ENCODE measurements around the gene CLEC17A. TPM values are rescaled to one million over a fixed set of nuclear protein-coding genes. Genes with fewer than 3 reads are reported as not detected.
"Not testable (repeated sequence)": the region's sequence is repeated elsewhere in the genome, so short reads cannot be mapped to it uniquely, and the experiment has no call there.

CLEC17A gene
- total RNA-seq, 1 donor from 2014 or later: not detected

GRCh38 chr19:14561249-14561648 lies 21.6 kb upstream of the CLEC17A start:
- H3K36me3 Mint-ChIP-seq (ENCODE audit: low read depth): peaks cover 1% of the 10 kb centered on the region
- peaks cover 30% of the 10 kb centered on the region for H3K4me1 Mint-ChIP-seq (ENCODE audit: low read depth)
- no peak for DNase-seq (ENCODE audit: low spot score)
- no peaks in the 10 kb centered on the region for H3K27me3 Mint-ChIP-seq (ENCODE audit: low read depth)
- H3K4me3 Mint-ChIP-seq (ENCODE audit: unreplicated experiment): no peak overlapping the region
- TF ChIP-seq, protein P1, sequence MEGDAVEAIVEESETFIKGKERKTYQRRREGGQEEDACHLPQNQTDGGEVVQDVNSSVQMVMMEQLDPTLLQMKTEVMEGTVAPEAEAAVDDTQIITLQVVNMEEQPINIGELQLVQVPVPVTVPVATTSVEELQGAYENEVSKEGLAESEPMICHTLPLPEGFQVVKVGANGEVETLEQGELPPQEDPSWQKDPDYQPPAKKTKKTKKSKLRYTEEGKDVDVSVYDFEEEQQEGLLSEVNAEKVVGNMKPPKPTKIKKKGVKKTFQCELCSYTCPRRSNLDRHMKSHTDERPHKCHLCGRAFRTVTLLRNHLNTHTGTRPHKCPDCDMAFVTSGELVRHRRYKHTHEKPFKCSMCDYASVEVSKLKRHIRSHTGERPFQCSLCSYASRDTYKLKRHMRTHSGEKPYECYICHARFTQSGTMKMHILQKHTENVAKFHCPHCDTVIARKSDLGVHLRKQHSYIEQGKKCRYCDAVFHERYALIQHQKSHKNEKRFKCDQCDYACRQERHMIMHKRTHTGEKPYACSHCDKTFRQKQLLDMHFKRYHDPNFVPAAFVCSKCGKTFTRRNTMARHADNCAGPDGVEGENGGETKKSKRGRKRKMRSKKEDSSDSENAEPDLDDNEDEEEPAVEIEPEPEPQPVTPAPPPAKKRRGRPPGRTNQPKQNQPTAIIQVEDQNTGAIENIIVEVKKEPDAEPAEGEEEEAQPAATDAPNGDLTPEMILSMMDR (IDR thresholded peaks at IDR 0.05): no peak
- no peaks in the 10 kb centered on the region for H3K9me3 Mint-ChIP-seq (ENCODE audit: low read depth)
- peak overlapping the region; percentile 83 for H3K27ac Mint-ChIP-seq (ENCODE audit: unreplicated experiment)

GRCh38 chr19:14561847-14562351 lies 21.0 kb upstream of the CLEC17A start:
- TF ChIP-seq, protein P1 (IDR thresholded peaks at IDR 0.05): no peak
- H3K36me3 Mint-ChIP-seq (ENCODE audit: low read depth): peaks cover 1% of the 10 kb centered on the region
- H3K27me3 Mint-ChIP-seq (ENCODE audit: low read depth): no peaks in the 10 kb centered on the region
- H3K4me1 Mint-ChIP-seq (ENCODE audit: low read depth): peaks cover 24% of the 10 kb centered on the region
- DNase-seq (ENCODE audit: low spot score): no peak
- peak overlapping the region; percentile 83 for H3K27ac Mint-ChIP-seq (ENCODE audit: unreplicated experiment)
- H3K4me3 Mint-ChIP-seq (ENCODE audit: unreplicated experiment): no peak overlapping the region
- no peaks in the 10 kb centered on the region for H3K9me3 Mint-ChIP-seq (ENCODE audit: low read depth)

DNA sequence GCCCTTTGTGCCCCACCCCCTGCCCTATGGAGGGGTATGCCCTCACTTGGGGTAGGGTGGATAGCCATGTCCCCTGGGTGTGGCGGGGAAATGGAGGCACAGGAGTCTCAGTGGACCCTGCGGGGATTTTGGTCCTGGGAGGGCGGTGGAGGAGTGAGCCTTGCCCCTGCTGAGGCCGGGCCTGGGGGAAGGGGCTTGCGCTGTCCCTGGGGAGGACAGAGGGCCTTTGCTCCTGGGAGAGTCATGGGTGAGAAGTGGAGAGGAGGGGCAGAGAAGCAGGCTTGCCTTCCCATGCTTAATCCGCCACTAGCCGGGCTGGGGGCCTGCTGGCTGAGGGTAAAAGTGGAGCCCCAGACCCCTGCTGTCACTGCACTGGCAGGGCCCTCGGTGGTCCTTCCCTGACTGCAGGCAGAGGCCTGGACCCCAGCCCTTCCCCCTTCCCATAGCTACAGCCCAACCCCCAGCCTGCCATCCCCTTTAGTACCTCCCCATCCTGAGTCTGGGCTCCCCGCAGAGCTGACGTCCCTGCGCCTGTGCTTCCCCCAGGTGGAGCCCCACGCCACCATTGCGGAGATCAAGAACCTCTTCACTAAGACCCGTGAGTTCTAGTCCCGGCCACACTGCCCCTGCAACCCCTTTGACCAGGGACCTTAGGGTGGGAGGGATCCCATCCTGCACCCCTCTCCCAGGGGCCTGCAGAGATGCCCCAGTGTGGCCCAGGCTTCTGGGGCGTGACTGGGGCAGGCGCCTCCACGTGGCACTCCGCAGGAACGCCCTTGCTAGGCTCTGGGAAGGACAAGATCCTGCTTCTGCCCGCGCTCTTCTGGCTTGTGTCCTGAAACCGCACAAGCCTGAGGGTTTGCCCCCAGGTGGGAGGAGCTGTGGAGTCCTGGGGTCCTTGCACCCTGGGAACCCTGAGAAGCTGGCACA lies 20.0 kb upstream of the CLEC17A start:
- Mint-ChIP-seq H3K9me3 (ENCODE audit: low read depth) (no peaks in the 10 kb centered on the region), H3K4me1 (ENCODE audit: low read depth) (peaks cover 24% of the 10 kb centered on the region), H3K27me3 (ENCODE audit: low read depth) (no peaks in the 10 kb centered on the region), H3K27ac (ENCODE audit: unreplicated experiment) (no peak overlapping the region), H3K36me3 (ENCODE audit: low read depth) (peaks cover 3% of the 10 kb centered on the region), H3K4me3 (ENCODE audit: unreplicated experiment) (no peak overlapping the region)
- DNase-seq (ENCODE audit: low spot score): no peak
- TF ChIP-seq, protein P1 (IDR thresholded peaks at IDR 0.05): no peak

DNA sequence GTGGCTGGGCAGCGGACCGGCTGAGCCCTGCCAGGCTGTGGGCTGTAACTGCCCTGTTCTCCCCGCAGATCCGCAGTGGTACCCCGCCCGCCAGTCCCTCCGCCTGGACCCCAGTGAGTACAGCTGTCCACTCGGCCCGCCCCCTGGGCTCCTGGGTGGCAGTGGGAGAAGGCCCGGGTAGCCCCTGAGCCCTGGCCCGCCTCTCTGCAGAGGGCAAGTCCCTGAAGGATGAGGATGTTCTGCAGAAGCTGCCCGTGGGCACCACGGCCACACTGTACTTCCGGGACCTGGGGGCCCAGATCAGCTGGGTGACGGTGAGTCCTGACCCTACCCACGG lies 19.3 kb upstream of the CLEC17A start:
- peaks cover 17% of the 10 kb centered on the region for H3K4me1 Mint-ChIP-seq (ENCODE audit: low read depth)
- H3K27me3 Mint-ChIP-seq (ENCODE audit: low read depth): no peaks in the 10 kb centered on the region
- no peaks in the 10 kb centered on the region for H3K9me3 Mint-ChIP-seq (ENCODE audit: low read depth)
- no peak overlapping the region for H3K27ac Mint-ChIP-seq (ENCODE audit: unreplicated experiment)
- TF ChIP-seq, protein P1 (IDR thresholded peaks at IDR 0.05): no peak
- H3K36me3 Mint-ChIP-seq (ENCODE audit: low read depth): peaks cover 3% of the 10 kb centered on the region
- no peak overlapping the region for H3K4me3 Mint-ChIP-seq (ENCODE audit: unreplicated experiment)
- DNase-seq (ENCODE audit: low spot score): peak; percentile 93

GRCh38 chr19:14563989-14564651 lies 18.8 kb upstream of the CLEC17A start:
- no peak for DNase-seq (ENCODE audit: low spot score)
- no peaks in the 10 kb centered on the region for H3K27me3 Mint-ChIP-seq (ENCODE audit: low read depth)
- no peaks in the 10 kb centered on the region for H3K9me3 Mint-ChIP-seq (ENCODE audit: low read depth)
- no peak overlapping the region for H3K27ac Mint-ChIP-seq (ENCODE audit: unreplicated experiment)
- TF ChIP-seq, protein P1 (IDR thresholded peaks at IDR 0.05): no peak
- no peak overlapping the region for H3K4me3 Mint-ChIP-seq (ENCODE audit: unreplicated experiment)
- peaks cover 3% of the 10 kb centered on the region for H3K36me3 Mint-ChIP-seq (ENCODE audit: low read depth)
- H3K4me1 Mint-ChIP-seq (ENCODE audit: low read depth): peaks cover 15% of the 10 kb centered on the region

DNA sequence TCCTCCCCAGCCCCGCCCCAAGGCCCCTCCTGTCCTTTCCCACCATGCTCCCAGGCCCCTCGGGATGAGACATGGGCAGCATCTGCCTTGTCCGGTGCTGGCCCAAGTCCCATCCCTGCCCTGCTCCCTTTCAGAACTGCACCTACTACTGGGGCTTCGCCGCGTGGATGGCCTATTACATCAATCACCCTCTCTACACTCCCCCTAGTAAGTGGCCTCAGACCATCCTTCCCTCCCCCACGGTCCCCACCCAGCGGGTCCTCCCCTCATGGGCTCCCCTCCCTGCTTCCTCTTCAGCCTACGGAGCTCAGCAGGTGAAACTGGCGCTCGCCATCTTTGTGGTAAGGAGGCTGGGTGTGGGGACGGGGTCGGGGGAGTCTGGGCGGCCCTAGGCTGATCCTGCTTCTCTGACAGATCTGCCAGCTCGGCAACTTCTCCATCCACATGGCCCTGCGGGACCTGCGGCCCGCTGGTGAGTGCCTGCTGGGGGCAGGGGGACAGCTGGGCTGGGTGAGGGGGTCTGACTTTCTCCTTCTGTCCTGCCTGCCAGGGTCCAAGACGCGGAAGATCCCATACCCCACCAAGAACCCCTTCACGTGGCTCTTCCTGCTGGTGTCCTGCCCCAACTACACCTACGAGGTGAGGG lies 18.1 kb upstream of the CLEC17A start:
- not testable (repeated sequence) for H3K27ac Mint-ChIP-seq (ENCODE audit: unreplicated experiment); H3K27me3 Mint-ChIP-seq (ENCODE audit: low read depth)

More for the DNA sequence above, 18.1 kb upstream of the CLEC17A start:
- peaks cover 15% of the 10 kb centered on the region for H3K4me1 Mint-ChIP-seq (ENCODE audit: low read depth)
- not testable (repeated sequence) for H3K9me3 Mint-ChIP-seq (ENCODE audit: low read depth); H3K36me3 Mint-ChIP-seq (ENCODE audit: low read depth); H3K4me3 Mint-ChIP-seq (ENCODE audit: unreplicated experiment); DNase-seq (ENCODE audit: low spot score)
